ENCODE measurements around the gene GAS1. TPM values are rescaled to one million over a fixed set of nuclear protein-coding genes. Genes with fewer than 3 reads are reported as not detected.

Gene GAS1
- total RNA-seq, 4 donors from 2014 or later, result 22.8 to 50.6 (median 40.1) TPM

- WGBS, result 55% methylated on average over 14 of the region's 15 CpGs
- no peak overlapping the region for H3K4me3 ChIP-seq
Observed at GRCh38 chr9:86921151-86921923, 26.0 kb downstream of the GAS1 start.

GRCh38 chr9:86918556-86918955 lies 28.8 kb downstream of the GAS1 start:
- TF ChIP-seq POLR2A (IDR thresholded peaks at IDR 0.05) (no peak), POLR2AphosphoS5 (IDR thresholded peaks at IDR 0.05) (no peak), EP300 (IDR thresholded peaks at IDR 0.05) (no peak)
- TF ChIP-seq, protein P1, sequence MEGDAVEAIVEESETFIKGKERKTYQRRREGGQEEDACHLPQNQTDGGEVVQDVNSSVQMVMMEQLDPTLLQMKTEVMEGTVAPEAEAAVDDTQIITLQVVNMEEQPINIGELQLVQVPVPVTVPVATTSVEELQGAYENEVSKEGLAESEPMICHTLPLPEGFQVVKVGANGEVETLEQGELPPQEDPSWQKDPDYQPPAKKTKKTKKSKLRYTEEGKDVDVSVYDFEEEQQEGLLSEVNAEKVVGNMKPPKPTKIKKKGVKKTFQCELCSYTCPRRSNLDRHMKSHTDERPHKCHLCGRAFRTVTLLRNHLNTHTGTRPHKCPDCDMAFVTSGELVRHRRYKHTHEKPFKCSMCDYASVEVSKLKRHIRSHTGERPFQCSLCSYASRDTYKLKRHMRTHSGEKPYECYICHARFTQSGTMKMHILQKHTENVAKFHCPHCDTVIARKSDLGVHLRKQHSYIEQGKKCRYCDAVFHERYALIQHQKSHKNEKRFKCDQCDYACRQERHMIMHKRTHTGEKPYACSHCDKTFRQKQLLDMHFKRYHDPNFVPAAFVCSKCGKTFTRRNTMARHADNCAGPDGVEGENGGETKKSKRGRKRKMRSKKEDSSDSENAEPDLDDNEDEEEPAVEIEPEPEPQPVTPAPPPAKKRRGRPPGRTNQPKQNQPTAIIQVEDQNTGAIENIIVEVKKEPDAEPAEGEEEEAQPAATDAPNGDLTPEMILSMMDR (IDR thresholded peaks at IDR 0.05), result no peak
- Histone ChIP-seq H3K36me3 (no peaks in the 10 kb centered on the region), H3K9me3 (no peaks in the 10 kb centered on the region), H3K4me3 (no peak overlapping the region), H3K27ac (no peak overlapping the region), H3K27me3 (no peaks in the 10 kb centered on the region), H3K4me1 (no peaks in the 10 kb centered on the region)
- WGBS, result 87% methylated on average over 3 of the region's 3 CpGs
- no peak for DNase-seq (ENCODE audit: low spot score in 2 of 2)

More at GRCh38 chr9:86921151-86921923, 26.0 kb downstream of the GAS1 start:
- no peak overlapping the region for H3K27ac ChIP-seq
- TF ChIP-seq EP300 (IDR thresholded peaks at IDR 0.05), result no peak
- TF ChIP-seq, protein P1 (IDR thresholded peaks at IDR 0.05), result no peak
- no peaks in the 10 kb centered on the region for H3K9me3 ChIP-seq
- DNase-seq (ENCODE audit: low spot score in 2 of 2), result no peak
- H3K36me3 ChIP-seq, result no peaks in the 10 kb centered on the region
- H3K27me3 ChIP-seq, result no peaks in the 10 kb centered on the region
- peaks cover 3% of the 10 kb centered on the region for H3K4me1 ChIP-seq

GRCh38 chr9:86912210-86912609 lies 35.1 kb downstream of the GAS1 start:
- H3K27me3 ChIP-seq, result no peaks in the 10 kb centered on the region
- TF ChIP-seq, protein P1 (IDR thresholded peaks at IDR 0.05), result no peak
- no peak for TF ChIP-seq POLR2AphosphoS5 (IDR thresholded peaks at IDR 0.05)
- no peak for TF ChIP-seq POLR2A (IDR thresholded peaks at IDR 0.05)
- TF ChIP-seq EP300 (IDR thresholded peaks at IDR 0.05), result no peak
- WGBS, result 80% methylated on average over 3 of the region's 3 CpGs
- no peak overlapping the region for H3K27ac ChIP-seq
- no peaks in the 10 kb centered on the region for H3K36me3 ChIP-seq
- H3K9me3 ChIP-seq, result no peaks in the 10 kb centered on the region
- no peak overlapping the region for H3K4me3 ChIP-seq
- no peaks in the 10 kb centered on the region for H3K4me1 ChIP-seq
- DNase-seq (ENCODE audit: low spot score in 2 of 2), result no peak

DNA sequence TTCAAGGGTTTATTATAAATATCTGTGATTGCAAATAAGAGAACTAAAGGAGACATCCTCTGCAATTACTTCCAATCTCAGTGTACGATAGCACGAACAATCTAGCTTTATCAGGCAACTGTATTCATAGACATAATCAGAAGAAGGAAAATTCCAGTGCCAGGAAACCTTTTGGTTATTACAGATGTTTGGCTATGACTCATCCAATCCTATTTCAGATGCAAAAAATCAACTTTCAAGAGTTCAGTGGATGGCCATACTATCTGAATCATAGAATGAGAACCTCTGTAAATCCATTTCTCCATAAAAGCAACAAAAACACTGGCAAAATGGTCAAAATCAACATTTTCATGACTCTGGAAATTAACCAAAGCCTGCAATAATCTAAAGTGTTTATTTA lies 37.9 kb downstream of the GAS1 start:
- H3K9me3 ChIP-seq, result no peaks in the 10 kb centered on the region
- no peak for DNase-seq (ENCODE audit: low spot score in 2 of 2)
- TF ChIP-seq, protein P1 (IDR thresholded peaks at IDR 0.05), result no peak
- TF ChIP-seq POLR2AphosphoS5 (IDR thresholded peaks at IDR 0.05) (no peak), EP300 (IDR thresholded peaks at IDR 0.05) (no peak), POLR2A (IDR thresholded peaks at IDR 0.05) (no peak)
- H3K27ac ChIP-seq, result no peak overlapping the region
- H3K4me1 ChIP-seq, result no peaks in the 10 kb centered on the region
- 58% methylated on average over 2 of the region's 2 CpGs for WGBS
- no peak overlapping the region for H3K4me3 ChIP-seq
- no peaks in the 10 kb centered on the region for H3K36me3 ChIP-seq
- no peaks in the 10 kb centered on the region for H3K27me3 ChIP-seq

DNA sequence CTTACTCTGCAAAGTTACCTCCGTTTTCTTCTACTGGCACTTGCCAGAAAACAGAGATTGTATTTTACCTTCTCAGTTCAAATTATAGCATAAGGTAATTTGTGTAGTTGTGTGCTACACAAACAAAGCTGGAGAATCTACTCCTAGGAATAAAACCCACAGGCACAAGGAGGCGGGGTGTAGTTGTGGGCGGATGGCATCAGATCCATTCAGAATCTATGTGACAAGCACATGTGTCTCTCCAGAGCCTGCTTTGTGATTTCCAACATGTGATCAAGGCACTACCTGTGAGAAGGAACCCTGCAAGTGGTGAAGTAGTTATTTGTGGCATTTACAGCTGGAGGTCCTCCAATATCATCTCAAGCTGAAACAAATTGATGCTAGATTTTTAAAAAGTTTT lies 39.0 kb downstream of the GAS1 start:
- H3K27ac ChIP-seq, result no peak overlapping the region
- H3K27me3 ChIP-seq, result peaks cover 5% of the 10 kb centered on the region
- no peak overlapping the region for H3K4me3 ChIP-seq
- TF ChIP-seq EP300 (IDR thresholded peaks at IDR 0.05), result no peak
- 95% methylated on average over 3 of the region's 3 CpGs for WGBS
- H3K36me3 ChIP-seq, result no peaks in the 10 kb centered on the region
- H3K9me3 ChIP-seq, result no peaks in the 10 kb centered on the region
- H3K4me1 ChIP-seq, result peaks cover 3% of the 10 kb centered on the region
- no peak for DNase-seq (ENCODE audit: low spot score in 2 of 2)

Data from suprapubic skin (tissue), 4 donors.